ENCODE results near the gene DAB2IP.

DAB2IP gene

GRCh38 chr9:121786543-121786948 is 135.1 kb downstream of the DAB2IP start:
- peaks cover 7% of the 10 kb centered on the region; the same call in 1 of the 2 replicates for H3K4me1 ChIP-seq (ENCODE audit: insufficient read depth, low read length)

DNA sequence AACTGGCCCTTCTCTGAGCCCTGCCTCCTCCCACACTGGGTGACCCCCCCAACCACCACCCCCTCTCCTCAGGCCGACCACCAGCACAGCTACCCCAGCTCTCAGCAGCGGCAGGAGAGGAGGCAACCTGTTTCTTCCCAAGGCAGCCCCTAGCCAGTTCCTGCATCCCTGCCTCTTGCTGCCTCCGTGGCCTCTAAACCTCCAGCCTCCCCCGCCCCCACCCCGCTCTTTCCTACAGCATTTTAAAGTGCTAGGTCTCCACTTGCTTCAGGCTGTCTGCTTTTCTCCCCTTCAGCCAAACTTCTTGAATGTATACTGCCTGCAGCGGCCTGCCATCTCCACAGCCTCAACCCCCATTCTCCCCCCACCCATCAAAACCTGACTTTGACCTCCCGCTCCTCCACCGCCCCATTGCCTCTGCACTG is 135.6 kb downstream of the DAB2IP start:
- Histone ChIP-seq H3K79me2 (ENCODE audit: insufficient read depth, low read length) (no peaks in the 10 kb centered on the region), H2AFZ (ENCODE audit: low read depth, low read length) (no peak overlapping the region), H4K20me1 (ENCODE audit: insufficient read depth, low read length) (no peaks in the 10 kb centered on the region; the same call in 1 of the 2 replicates), H3K9me3 (ENCODE audit: insufficient read depth, low read length, severe bottlenecking) (no peaks in the 10 kb centered on the region), H3K27me3 (ENCODE audit: insufficient read depth, low read length, poor library complexity) (peaks cover 4% of the 10 kb centered on the region), H3K4me2 (ENCODE audit: insufficient read depth, low read length) (no peak overlapping the region), H3K9ac (ENCODE audit: low read depth, low read length) (no peak overlapping the region), H3K4me1 (ENCODE audit: insufficient read depth, low read length) (peaks cover 7% of the 10 kb centered on the region; the same call in 1 of the 2 replicates), H3K27ac (ENCODE audit: low read length) (no peak overlapping the region), H3K4me3 (ENCODE audit: low read depth in 1 of 2, low read length in 2 of 2) (no peak overlapping the region), H3K36me3 (ENCODE audit: insufficient read depth, low read length) (no peaks in the 10 kb centered on the region)
- DNase-seq = no peak
- ATAC-seq (ENCODE audit: insufficient read depth, low read depth) = no peak
- TF ChIP-seq, protein P1, sequence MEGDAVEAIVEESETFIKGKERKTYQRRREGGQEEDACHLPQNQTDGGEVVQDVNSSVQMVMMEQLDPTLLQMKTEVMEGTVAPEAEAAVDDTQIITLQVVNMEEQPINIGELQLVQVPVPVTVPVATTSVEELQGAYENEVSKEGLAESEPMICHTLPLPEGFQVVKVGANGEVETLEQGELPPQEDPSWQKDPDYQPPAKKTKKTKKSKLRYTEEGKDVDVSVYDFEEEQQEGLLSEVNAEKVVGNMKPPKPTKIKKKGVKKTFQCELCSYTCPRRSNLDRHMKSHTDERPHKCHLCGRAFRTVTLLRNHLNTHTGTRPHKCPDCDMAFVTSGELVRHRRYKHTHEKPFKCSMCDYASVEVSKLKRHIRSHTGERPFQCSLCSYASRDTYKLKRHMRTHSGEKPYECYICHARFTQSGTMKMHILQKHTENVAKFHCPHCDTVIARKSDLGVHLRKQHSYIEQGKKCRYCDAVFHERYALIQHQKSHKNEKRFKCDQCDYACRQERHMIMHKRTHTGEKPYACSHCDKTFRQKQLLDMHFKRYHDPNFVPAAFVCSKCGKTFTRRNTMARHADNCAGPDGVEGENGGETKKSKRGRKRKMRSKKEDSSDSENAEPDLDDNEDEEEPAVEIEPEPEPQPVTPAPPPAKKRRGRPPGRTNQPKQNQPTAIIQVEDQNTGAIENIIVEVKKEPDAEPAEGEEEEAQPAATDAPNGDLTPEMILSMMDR (IDR thresholded peaks at IDR 0.05; ENCODE audit: borderline replicate concordance, extremely low read depth, low read length, poor library complexity, severe bottlenecking) = no peak
- TF ChIP-seq EZH2 (IDR thresholded peaks at IDR 0.05; ENCODE audit: borderline replicate concordance, low read depth, low read length, severe bottlenecking) = no peak

More at GRCh38 chr9:121786543-121786948, 135.1 kb downstream of the DAB2IP start:
- H4K20me1 ChIP-seq (ENCODE audit: insufficient read depth, low read length) = no peaks in the 10 kb centered on the region; the same call in 1 of the 2 replicates
- H3K4me3 ChIP-seq (ENCODE audit: low read depth in 1 of 2, low read length in 2 of 2) = no peak overlapping the region
- H3K9me3 ChIP-seq (ENCODE audit: insufficient read depth, low read length, severe bottlenecking) = no peaks in the 10 kb centered on the region
- H3K36me3 ChIP-seq (ENCODE audit: insufficient read depth, low read length) = no peaks in the 10 kb centered on the region
- H3K27ac ChIP-seq (ENCODE audit: low read length) = no peak overlapping the region
- DNase-seq = no peak
- no peak overlapping the region for H3K9ac ChIP-seq (ENCODE audit: low read depth, low read length)
- H3K79me2 ChIP-seq (ENCODE audit: insufficient read depth, low read length) = no peaks in the 10 kb centered on the region
- H2AFZ ChIP-seq (ENCODE audit: low read depth, low read length) = no peak overlapping the region
- H3K27me3 ChIP-seq (ENCODE audit: insufficient read depth, low read length, poor library complexity) = peaks cover 4% of the 10 kb centered on the region
- TF ChIP-seq, protein P1 (IDR thresholded peaks at IDR 0.05; ENCODE audit: borderline replicate concordance, extremely low read depth, low read length, poor library complexity, severe bottlenecking) = no peak
- no peak for TF ChIP-seq EZH2 (IDR thresholded peaks at IDR 0.05; ENCODE audit: borderline replicate concordance, low read depth, low read length, severe bottlenecking)
- H3K4me2 ChIP-seq (ENCODE audit: insufficient read depth, low read length) = no peak overlapping the region
- ATAC-seq (ENCODE audit: insufficient read depth, low read depth) = no peak

GRCh38 chr9:121788686-121789366 is 137.4 kb downstream of the DAB2IP start:
- H3K79me2 ChIP-seq (ENCODE audit: insufficient read depth, low read length) = no peaks in the 10 kb centered on the region
- DNase-seq (no peak), ATAC-seq (ENCODE audit: insufficient read depth, low read depth) (no peak)
- H3K9ac ChIP-seq (ENCODE audit: low read depth, low read length) = no peak overlapping the region
- peaks cover 4% of the 10 kb centered on the region for H3K27me3 ChIP-seq (ENCODE audit: insufficient read depth, low read length, poor library complexity)
- H3K27ac ChIP-seq (ENCODE audit: low read length) = no peak overlapping the region
- no peak overlapping the region for H2AFZ ChIP-seq (ENCODE audit: low read depth, low read length)
- no peak overlapping the region for H3K4me2 ChIP-seq (ENCODE audit: insufficient read depth, low read length)
- H3K4me1 ChIP-seq (ENCODE audit: insufficient read depth, low read length) = peaks cover 5% of the 10 kb centered on the region; the same call in 1 of the 2 replicates
- H3K4me3 ChIP-seq (ENCODE audit: low read depth in 1 of 2, low read length in 2 of 2) = no peak overlapping the region
- TF ChIP-seq, protein P1 (IDR thresholded peaks at IDR 0.05; ENCODE audit: borderline replicate concordance, extremely low read depth, low read length, poor library complexity, severe bottlenecking) = no peak
- TF ChIP-seq EZH2 (IDR thresholded peaks at IDR 0.05; ENCODE audit: borderline replicate concordance, low read depth, low read length, severe bottlenecking) = no peak
- no peaks in the 10 kb centered on the region for H3K36me3 ChIP-seq (ENCODE audit: insufficient read depth, low read length)
- H4K20me1 ChIP-seq (ENCODE audit: insufficient read depth, low read length) = no peaks in the 10 kb centered on the region
- H3K9me3 ChIP-seq (ENCODE audit: insufficient read depth, low read length, severe bottlenecking) = no peaks in the 10 kb centered on the region

All from DND-41 (cell line).